Stimulated activated CD8-positive, alpha-beta memory T cell treated with anti-CD3 and anti-CD28 coated beads, Interleukin-15, amount 100 ng/mL, for 24 hours (primary cell): ENCODE data around the gene ADPRH.
"Not testable (repeated sequence)": the region's sequence is repeated elsewhere in the genome, so short reads cannot be mapped to it uniquely, and the experiment has no call there.

Source experiments
- DNase-seq: peaks from one replicate; pipeline ENCODE4 v3.0.0-alpha.2; 2020; ENCODE audit warnings: low read depth

The ADPRH gene

DNA sequence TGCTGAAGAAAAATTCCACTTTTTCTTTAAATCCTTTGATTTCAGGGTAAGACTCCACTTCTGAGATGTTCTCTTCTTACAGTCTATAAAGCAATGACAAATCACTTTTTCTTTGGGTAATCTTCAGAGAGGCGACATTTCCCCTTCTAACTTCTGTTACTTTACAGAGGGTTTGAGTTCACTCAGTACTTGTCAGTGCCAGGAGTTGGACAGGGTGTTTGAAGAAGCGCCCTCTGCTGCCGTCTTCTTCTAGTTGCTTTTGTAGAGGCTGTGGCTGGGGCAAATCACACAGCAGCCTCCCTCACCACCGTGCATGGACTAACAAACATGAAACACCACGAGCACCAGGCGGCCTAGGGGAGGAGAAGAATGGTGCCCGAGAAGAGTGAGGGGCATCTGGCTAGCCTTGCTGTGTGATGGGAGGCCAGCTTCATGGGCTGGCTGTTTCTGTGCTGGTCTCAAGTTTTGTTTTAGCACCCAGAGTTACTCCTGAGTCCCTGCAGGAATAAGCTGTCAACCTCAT, 19.8 kb upstream of the ADPRH start, which contains the start of gene CD80:
TSS of gene CD80 (minus strand) at position 174 of the 523 bp plus-strand sequence. CDS start 1,886 bp downstream, outside the sequence.
- no peak for DNase-seq

DNA sequence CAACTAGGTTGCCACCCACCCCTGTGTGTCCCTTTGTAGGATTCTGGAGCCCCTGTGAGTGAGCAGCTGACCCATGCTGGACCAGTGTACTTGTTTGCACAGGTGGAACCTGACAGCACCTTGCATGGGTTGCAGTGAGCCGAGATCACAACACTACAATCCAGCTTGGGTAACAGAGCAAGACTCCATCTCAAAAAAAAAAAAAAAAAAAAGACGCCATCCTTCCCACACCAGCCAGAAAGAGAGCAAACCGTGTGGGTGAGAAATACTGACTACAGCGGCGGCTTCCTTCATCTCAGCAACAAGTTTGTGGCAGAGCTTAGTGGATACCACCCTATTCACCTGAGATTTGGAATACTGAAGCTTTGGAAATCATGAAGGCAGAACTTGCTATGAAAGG, 19.1 kb upstream of the ADPRH start:
- no peak for DNase-seq

DNA sequence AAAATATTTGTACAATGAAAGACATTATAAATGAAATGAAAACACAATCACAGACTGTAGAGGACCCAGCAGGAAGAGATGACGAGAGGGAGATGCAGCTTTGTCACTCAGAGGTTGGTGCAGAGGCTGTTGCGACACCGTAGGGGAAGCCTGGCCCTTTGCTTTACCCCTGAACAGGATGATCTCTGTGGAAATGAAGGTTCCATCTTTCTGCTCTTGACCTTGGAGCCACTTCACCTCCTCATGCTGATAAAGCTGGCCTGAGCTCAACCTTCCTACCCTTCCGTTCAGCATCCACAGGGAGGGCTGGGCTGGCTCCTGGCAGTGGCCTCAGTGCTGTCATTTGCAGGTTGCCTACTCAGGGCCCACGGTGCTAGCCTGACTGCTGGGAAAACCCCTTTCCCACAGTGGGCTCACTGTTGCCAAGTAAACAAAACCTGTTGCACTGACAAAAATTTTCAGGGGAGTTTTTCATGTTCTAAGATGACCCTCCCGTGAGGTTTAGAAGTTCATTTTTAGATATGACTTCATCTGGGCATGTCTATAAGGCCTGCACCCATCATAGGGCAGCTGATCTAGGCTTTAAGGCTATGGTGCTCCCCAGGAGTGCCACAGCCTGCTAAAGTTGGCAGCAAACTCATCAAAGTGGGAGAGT, 16.9 kb upstream of the ADPRH start:
- no peak for DNase-seq

DNA sequence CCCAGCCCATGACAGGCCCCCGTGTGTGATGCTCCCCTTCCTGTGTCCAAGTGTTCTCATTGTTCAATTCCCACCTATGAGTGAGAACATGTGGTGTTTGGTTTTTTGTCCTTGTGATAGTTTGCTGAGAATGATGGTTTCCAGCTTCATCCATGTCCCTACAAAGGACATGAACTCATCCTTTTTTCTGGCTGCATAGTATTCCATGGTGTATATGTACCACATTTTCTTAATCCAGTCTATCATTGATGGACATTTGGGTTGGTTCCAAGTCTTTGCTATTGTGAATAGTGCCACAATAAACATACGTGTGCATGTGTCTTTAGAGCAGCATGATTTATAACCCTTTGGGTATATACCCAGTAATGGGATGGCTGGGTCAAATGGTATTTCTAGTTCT, 16.0 kb upstream of the ADPRH start:
- not testable (repeated sequence) for DNase-seq

DNA sequence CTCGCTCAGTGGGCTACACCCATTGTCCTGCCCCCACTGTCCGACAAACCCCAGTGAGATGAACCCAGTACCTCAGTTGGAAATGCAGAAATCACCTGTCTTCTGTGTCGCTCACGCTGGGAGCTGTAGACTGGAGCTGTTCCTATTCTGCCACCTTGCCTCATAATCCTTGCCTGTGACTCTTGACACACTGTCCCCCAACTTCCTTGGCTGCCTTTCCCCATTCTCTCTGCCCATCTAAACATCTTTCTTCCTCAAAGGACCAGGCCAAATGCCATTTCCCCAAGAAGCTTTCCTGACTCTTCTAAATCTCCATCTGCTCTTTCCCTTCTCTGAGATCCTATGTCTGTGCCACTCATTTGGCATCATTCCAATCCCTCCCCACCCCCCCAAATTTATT, 10.1 kb upstream of the ADPRH start:
- DNase-seq = no peak

DNA sequence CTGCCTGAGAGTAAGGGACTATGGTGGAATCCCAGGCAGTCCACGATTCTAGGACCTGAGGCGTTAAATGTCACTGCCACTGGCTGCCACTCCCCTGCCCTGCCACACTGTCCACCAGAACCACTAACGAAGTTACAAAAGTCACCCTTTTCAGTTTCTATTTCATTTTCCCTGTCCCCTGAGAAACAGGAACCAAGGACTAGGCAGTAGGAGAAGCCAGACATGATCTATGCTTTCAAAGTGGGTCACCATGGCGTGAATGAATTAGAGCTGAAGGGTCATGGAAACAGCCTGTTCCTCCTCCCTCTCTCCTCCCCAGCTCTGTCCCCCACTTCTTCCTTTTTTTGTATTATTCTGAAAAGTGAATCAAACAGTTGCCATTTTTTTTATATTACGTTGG, 9.1 kb upstream of the ADPRH start:
- no peak for DNase-seq

DNA sequence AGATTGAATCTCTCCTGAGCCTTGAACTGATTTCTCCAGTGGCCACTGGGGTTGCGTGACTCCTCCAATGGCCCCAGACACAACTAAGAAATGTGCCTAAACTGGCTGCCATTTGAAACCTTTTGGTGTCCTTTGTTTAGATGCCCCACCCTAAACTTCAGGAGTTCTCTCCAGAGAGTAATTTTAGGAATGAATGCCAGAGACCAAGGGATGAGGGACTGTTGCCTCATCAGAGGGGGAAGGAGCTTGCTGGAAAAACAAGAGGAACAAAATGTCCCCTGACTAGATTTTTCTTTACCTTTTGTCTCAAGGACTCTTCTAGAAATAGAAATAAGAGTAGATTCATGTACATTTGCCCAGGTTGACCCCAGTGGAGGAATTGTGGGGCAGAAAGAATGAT, 8.1 kb upstream of the ADPRH start:
- no peak for DNase-seq

DNA sequence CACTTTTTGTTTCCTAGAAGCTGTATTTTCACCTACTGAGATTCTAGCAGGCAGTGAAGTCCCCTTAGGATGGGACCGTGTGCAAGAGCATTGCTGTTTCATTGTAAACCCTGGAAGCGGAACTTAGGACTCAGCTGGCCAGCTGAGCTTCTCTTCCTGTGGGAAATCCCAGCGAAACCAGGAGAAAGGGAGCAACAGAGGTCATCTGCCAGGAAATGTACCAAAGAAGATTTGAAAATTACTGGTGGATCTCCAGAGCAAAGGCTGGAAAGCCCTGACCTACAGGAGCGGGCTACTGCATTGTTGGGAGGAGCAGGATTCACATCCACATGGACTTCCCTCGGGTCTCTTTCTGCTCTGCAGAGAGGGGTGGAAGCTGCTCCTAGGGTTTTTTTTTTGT, 7.6 kb upstream of the ADPRH start:
- no peak for DNase-seq

DNA sequence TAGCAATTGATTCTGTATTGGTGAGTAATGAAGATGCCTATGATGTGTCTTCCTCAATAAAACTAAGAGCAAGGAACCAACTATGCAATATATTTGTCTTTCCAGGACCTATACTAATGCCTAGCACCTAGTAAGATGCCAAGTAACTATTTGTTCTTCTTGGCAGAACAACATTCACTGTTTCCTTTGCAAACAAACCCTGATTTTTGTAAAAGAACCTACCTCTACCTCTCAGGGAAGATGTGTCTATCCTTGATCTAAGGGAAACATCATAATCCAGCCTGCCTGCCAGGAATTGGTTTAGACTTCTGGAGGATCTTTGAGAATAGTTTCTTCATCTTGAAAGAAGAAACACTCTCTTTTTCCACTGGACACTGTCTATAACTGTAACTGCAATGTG, 3.8 kb upstream of the ADPRH start:
- DNase-seq = no peak

DNA sequence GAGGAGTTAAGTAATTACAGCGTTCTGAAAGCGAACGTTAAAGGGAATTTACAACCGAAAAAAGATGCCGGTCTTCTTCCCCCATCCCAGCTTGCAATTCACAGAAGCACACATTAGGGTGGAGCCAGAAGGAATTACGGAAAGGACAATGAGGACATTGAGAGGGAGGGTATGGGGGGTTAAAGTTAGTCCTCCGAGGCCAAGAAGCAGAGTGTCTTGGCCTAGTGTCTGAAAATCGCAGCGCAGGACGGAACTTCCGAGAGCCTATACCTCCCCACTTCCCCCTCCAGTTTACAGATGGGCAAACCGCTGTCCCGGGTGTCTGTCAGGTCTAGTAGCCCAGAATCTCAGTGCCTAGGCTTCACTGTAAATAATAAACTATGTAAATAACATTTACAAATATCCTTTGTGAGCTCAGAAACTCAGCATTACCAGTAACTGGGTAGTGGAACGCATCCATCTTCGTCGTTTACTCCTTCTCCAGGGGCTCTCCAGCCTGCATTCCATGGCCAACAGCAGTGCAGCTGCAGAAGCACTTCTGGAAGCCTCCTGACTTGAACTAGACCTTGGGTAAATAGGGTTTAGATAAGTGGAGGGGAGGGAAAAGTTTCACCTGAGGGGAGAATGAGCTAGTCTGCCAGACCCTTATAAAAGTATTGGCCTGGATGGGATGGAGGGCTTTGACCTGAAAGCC, 922 bp downstream of the ADPRH start:
- no peak for DNase-seq

DNA sequence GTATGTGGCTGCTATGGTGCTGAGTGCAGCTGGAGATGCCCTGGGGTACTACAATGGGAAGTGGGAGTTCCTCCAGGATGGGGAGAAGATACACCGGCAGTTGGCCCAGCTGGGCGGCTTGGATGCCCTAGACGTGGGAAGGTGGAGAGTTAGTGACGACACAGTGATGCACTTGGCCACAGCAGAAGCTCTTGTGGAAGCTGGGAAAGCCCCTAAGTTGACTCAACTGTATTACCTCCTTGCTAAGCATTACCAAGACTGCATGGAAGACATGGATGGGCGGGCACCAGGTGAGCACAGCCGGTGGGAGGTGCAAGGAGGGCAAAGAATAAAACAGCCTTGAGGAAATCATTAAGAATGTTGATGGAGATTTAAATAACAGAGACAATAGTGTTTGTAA, 2.9 kb downstream of the ADPRH start:
- DNase-seq = no peak

DNA sequence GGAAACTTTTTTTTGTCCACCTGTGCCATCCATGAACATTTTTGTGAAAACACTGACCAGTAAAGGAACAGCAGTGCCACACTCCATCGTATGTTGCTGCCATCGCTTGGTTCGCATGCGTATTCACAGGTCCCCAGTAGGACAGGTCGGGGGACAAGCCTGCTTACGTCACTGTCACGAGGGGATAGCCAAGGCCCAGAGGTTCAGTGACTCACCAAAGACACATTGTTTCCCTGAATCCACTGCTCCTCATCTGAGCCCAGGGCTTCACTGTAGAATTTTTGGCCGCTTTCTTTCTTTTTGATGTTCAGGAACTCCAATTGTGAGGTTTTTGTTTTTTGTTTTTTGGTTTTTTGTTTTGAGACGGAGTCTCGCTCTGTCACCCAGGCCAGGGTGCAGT, 5.9 kb downstream of the ADPRH start:
- no peak for DNase-seq

DNA sequence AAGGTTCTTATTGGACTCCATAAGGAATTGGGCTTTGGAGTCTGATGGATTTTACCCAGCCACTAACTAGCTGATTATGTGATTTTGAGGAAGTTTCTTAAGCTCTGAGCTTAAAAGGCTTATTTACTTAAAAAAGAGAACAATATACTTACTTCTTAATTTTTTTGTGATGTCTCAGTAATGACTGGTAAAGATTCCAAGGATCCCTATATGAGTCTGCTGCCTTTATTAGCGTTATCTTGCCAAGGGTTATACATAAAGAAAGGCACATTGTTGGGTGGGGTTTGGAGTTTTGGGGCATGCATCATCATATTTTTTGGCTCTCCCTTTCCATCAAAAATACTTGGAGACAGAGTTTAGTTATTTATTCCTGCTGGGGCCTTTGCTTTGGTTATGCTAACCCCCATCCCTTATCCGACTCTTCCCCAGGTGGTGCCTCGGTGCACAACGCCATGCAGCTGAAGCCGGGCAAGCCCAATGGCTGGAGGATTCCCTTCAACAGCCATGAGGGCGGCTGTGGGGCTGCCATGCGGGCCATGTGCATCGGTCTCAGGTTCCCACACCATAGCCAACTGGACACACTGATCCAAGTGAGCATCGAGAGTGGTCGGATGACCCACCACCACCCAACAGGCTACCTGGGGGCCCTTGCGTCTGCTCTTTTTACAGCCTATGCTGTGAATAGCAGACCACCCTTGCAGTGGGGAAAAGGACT, 6.7 kb downstream of the ADPRH start:
- DNase-seq = no peak

DNA sequence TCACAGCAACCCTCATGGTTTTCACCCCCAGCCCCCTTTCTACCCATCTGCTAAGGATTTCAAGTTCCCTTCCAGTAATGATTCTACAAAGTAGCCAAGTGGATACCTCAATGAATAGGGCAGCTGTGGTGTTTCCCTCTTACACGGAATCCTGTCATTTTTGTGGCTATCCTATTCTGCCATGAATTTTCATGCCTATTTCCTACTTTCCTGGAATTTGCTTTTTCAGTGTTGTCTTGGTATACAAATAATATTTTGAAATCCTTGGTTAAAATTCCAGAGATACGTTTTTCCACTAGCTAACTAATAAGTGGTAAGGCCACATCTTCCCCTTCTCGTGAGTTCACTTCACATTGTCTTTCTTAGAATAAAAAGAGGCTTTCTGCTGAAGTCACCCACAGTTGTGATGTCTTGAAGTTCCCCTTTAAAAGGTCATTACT, 7.5 kb downstream of the ADPRH start:
- DNase-seq = no peak

DNA sequence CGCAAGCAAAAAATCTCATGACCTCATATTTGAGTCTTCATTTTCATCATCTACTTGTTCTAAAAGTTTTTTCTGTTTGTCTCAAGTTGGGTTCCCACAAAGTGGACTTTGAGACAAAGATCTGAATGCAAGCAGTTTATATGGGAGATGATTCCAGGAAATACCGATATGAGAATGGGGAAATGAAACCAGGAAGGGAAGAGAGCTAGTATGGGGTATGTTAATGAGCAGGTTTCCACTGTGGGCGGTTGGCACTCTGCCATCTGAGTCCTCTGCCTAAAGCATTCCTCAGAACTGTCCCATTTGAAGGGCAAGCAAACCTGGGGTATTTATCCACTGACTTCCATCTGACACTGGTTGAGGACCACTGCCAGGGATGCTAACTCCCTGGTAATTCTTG, 8.8 kb downstream of the ADPRH start:
- no peak for DNase-seq

DNA sequence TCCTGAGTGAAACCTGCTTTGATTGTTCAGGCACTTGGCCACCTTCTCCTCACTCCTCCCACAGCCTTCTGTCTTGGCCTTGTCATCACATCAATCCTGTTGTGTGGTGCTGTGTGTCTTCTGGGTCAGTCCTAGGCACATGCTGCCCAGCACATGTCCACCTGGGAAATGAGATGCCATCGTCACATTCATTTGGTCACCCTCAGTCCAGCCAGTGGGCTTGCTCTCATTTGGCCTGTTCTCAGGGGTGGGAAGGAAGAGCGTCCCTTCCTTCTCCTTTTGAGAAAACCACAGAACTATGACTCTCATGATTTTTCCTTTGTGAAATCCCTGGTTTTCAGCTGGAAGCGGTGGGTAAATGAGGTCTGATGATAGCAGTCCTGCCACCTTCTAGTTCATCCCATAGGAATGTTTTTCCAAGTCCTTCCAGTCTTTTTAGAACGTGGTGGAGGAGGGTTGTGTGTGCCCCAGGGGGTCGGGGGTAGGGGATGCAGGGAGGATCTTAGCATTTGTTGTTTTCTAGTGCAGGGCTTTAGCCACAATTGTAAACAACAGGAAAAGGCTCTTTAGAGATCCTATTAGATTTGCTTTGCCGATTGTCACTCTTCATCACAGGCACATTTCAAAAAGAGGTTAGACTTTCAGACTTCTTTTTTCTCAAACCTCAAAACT, 9.9 kb downstream of the ADPRH start:
- DNase-seq = no peak

DNA sequence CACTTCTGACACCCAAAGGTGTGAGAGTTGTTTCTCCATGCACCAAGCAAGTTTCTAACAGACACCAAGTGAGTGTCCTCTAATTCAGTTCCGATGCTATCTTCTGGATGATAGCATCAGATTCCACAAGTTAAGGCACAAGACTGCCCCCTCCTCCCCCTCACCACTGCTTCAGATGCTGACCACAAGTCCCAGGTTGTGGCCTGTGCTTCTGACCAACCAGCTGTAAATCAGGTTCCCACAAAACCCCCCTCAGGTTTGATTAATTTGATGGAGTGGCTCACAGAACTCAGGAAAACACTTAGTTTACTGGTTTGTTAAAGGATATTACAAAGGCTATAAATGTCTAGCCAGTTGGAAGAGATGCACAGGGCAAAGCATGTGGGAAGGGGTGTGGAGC, 11.4 kb downstream of the ADPRH start:
- no peak for DNase-seq

DNA sequence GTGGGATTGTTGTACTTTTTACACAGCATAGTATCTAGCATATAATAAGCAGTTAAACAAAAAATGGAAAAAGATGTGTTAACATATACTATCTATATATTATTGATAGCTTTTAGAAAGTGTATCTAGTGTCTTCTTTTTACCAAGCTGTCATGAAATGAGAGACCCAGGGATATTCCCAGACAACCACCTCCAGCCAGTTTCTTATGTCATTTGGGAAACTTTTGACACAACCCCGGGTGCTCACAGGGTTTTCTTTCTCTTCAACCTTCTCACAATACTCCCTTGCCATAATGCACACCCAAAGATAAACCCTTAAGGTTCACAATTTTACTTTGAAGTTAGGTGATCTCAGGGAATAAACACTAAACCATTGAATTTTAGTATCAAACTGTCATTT, 13.6 kb downstream of the ADPRH start:
- DNase-seq = no peak

DNA sequence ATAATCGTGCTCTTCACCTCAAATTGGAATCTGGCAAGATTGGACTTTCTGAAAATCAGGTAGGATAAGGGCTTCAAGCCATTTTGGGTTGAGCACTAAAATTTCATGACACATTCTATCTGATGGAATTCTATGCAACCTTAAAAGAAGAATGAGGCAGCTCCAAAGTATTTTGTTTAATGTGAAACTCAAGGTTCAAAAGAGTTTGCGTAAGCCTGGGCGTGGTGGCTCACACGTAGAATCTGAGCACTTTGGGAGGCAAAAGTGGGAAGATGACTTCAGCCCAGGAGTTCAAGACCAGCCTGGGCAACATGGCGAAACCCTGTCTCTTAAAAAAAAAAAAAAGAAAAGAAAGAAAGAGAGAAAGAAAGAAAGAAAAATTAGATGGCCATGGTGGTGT, 14.8 kb downstream of the ADPRH start:
- DNase-seq = no peak

DNA sequence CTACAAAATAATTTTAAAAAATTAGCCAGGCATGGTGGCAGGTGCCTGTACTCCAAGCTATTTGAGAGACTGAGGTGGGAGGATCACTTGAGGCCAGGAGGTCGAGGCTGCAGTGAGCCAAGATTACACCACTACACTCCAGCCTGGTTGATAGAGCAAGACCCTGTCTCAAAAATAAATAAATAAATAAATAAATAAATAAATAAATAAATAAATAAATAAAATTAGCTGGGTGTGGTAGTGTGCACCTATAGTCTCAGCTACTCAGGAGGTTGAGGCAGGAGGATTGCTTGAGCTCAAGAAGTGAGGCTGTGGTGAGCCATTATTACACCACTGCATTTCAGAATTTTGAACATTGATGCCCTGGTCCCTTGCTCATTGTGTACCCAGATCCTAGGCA, 15.6 kb downstream of the ADPRH start:
- DNase-seq = not testable (repeated sequence)

DNA sequence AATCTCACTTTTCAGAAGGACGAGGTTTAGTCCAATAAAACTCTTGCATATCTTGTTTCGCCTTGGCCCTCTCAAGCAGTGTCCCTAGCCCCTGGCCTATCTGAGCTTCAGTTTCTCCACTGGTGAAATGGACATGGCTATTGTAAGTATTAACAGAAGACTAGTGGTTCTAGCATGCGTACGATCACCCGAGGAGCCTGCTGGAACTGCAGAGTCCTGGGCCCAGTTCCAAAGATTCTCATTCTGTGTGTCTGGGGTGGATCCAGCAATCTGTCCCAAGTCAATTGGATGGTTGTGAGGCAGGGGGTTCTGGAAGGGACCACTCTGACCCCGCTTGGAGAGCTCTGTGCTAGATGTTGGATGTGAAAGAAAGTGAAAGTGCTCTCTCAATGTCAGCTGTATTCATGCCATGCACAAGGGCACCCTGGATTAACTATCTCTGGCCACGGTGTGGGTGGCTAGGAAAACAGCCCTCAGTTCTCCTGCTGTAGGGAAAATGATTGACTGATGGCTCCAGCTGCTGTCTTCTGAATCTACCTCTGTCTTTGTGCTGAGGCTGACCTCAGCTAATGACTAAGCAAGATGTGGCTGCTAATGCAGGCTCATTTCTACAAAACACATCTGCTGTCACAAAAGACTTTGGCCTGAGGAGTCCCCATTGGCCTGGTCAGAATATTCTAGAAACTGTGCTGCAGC, 16.5 kb downstream of the ADPRH start:
- DNase-seq = no peak

DNA sequence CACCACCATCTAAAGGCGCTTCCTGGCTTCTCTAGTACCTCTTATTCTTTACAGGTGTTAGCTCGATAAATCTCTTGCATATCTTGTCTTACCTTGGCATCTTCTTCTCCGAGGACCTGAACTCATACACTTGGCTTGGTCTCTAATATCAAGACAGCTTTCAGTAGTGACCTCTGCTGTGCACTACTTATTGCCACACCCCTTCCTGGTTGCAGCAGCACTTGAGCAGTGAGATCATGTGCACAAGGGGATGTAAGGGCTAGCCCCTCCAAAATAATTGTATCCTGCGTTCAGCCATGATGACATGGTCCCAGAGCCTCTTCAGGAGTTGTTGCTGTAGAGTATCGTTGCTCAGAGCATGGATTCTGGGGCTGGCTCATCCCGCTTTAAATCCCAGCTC, 17.1 kb downstream of the ADPRH start:
- DNase-seq = no peak
